Effector memory CD4-positive, alpha-beta T cell (primary cell): ENCODE measurements around the gene CDYL2.

ENCODE experiments used
- DNase-seq, 3 donors: peaks; one replicate each; pipeline ENCODE4 v3.0.0-alpha.2; 2020
- H3K27ac ChIP-seq: 2 replicates; pipeline ENCODE4 v1.7.0; 2013; ENCODE audit warnings: mild to moderate bottlenecking, low read length, moderate library complexity; ENCODE audit not compliant: insufficient read depth, poor library complexity, severe bottlenecking
- H3K27me3 ChIP-seq: replicated peaks from 2 replicates; pipeline ENCODE4 v1.7.0; 2013; ENCODE audit warnings: mild to moderate bottlenecking, low read length; ENCODE audit not compliant: insufficient read depth, control insufficient read depth, poor library complexity, severe bottlenecking
- H3K36me3 ChIP-seq: 2 replicates; pipeline ENCODE4 v1.7.0; 2013; ENCODE audit warnings: mild to moderate bottlenecking, low read length, moderate library complexity; ENCODE audit not compliant: control insufficient read depth, insufficient read depth
- H3K4me1 ChIP-seq: 2 replicates; pipeline ENCODE4 v1.7.0; 2013; ENCODE audit warnings: low read length, mild to moderate bottlenecking; ENCODE audit not compliant: control insufficient read depth, insufficient read depth, poor library complexity, severe bottlenecking
- H3K4me3 ChIP-seq: 2 replicates; pipeline ENCODE4 v1.7.0; 2013; ENCODE audit warnings: low read length, low read depth, mild to moderate bottlenecking; ENCODE audit not compliant: insufficient read depth, poor library complexity, severe bottlenecking
- H3K9me3 ChIP-seq: 2 replicates; pipeline ENCODE4 v1.7.0; 2013; ENCODE audit warnings: mild to moderate bottlenecking, low read length, moderate library complexity; ENCODE audit not compliant: control insufficient read depth

Gene CDYL2

GRCh38 chr16:80837533-80838147, 33.2 kb upstream of the CDYL2 start:
- Histone ChIP-seq H3K36me3 (no peaks in the 10 kb centered on the region), H3K27ac (no peak overlapping the region), H3K4me1 (no peaks in the 10 kb centered on the region), H3K27me3 (peaks cover 2% of the 10 kb centered on the region), H3K4me3 (no peak overlapping the region), H3K9me3 (no peaks in the 10 kb centered on the region)
- DNase-seq = no peak

- Histone ChIP-seq H3K9me3 (no peaks in the 10 kb centered on the region), H3K27ac (no peak overlapping the region), H3K4me3 (no peak overlapping the region), H3K36me3 (no peaks in the 10 kb centered on the region), H3K4me1 (no peaks in the 10 kb centered on the region), H3K27me3 (peaks cover 2% of the 10 kb centered on the region)
- DNase-seq = no peak
Measured at GRCh38 chr16:80836846-80837245, 32.4 kb upstream of the CDYL2 start.

GRCh38 chr16:80836202-80836601, 31.8 kb upstream of the CDYL2 start:
- H3K4me3 ChIP-seq = no peak overlapping the region
- DNase-seq = no peak
- H3K27ac ChIP-seq = no peak overlapping the region
- no peaks in the 10 kb centered on the region for H3K9me3 ChIP-seq
- no peaks in the 10 kb centered on the region for H3K36me3 ChIP-seq
- H3K4me1 ChIP-seq = no peaks in the 10 kb centered on the region
- H3K27me3 ChIP-seq = peaks cover 2% of the 10 kb centered on the region

GRCh38 chr16:80831039-80831438, 26.6 kb upstream of the CDYL2 start:
- H3K36me3 ChIP-seq = no peaks in the 10 kb centered on the region
- H3K4me3 ChIP-seq = no peak overlapping the region
- DNase-seq = no peak
- H3K4me1 ChIP-seq = no peaks in the 10 kb centered on the region
- peaks cover 2% of the 10 kb centered on the region for H3K27me3 ChIP-seq
- no peaks in the 10 kb centered on the region for H3K9me3 ChIP-seq
- H3K27ac ChIP-seq = no peak overlapping the region

GRCh38 chr16:80828495-80828894, 24.1 kb upstream of the CDYL2 start:
- H3K27ac ChIP-seq = no peak overlapping the region
- DNase-seq = no peak
- H3K27me3 ChIP-seq = no peaks in the 10 kb centered on the region
- H3K4me1 ChIP-seq = no peaks in the 10 kb centered on the region
- no peaks in the 10 kb centered on the region for H3K36me3 ChIP-seq
- H3K9me3 ChIP-seq = no peaks in the 10 kb centered on the region
- no peak overlapping the region for H3K4me3 ChIP-seq

- no peak for DNase-seq
- Histone ChIP-seq H3K27ac (no peak overlapping the region), H3K27me3 (no peaks in the 10 kb centered on the region), H3K4me3 (no peak overlapping the region), H3K4me1 (no peaks in the 10 kb centered on the region), H3K9me3 (no peaks in the 10 kb centered on the region), H3K36me3 (no peaks in the 10 kb centered on the region)
Measured at GRCh38 chr16:80827007-80827406, 22.6 kb upstream of the CDYL2 start.

DNA sequence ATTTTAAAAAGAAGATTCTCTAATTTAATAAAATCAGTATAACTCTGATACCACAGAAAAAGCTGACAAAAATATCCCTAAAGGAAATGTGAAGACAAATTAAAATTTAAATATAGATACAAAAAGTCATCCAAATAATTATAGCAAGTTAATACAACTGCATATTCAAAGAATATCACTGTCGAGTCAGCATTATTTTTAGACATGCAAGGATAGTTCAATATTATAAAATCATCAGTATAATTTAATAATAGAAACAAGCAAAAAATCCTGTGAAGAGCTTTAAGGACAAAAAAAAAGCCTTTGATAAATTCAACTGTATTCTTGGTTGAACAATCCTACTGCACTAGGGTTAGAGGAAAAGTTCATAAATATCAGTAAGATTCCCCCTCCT, 21.0 kb upstream of the CDYL2 start:
- no peaks in the 10 kb centered on the region for H3K4me1 ChIP-seq
- H3K36me3 ChIP-seq = no peaks in the 10 kb centered on the region
- no peak for DNase-seq
- no peaks in the 10 kb centered on the region for H3K9me3 ChIP-seq
- no peak overlapping the region for H3K27ac ChIP-seq
- H3K4me3 ChIP-seq = no peak overlapping the region
- no peaks in the 10 kb centered on the region for H3K27me3 ChIP-seq

- peak in 1 of 3 donors; percentile 9 for DNase-seq
- Histone ChIP-seq H3K4me3 (no peak overlapping the region), H3K4me1 (no peaks in the 10 kb centered on the region), H3K9me3 (no peaks in the 10 kb centered on the region), H3K36me3 (no peaks in the 10 kb centered on the region), H3K27ac (no peak overlapping the region), H3K27me3 (no peaks in the 10 kb centered on the region)
Measured at GRCh38 chr16:80824623-80825364, 20.4 kb upstream of the CDYL2 start.

DNA sequence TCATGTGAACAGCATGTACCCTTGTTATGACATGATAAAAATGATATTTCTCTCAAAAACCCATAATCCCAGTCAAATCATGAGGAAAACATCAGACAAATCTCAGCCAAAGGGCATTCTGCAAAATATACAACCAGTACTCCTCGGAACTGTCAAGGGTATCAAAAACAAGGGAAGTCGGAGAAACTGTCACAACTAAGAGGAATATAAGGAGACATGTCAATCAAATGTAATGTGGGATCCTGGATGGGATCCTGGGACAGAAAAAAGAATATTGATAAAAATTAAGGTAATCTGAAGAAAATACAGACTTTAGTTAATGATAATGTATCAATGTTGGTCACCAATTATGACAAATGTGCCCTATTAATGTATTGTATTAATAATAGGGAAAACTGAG, 15.6 kb upstream of the CDYL2 start:
- no peak for DNase-seq
- H3K4me1 ChIP-seq = no peaks in the 10 kb centered on the region
- H3K9me3 ChIP-seq = no peaks in the 10 kb centered on the region
- H3K4me3 ChIP-seq = no peak overlapping the region
- H3K27ac ChIP-seq = no peak overlapping the region
- H3K36me3 ChIP-seq = no peaks in the 10 kb centered on the region
- H3K27me3 ChIP-seq = no peaks in the 10 kb centered on the region

DNA sequence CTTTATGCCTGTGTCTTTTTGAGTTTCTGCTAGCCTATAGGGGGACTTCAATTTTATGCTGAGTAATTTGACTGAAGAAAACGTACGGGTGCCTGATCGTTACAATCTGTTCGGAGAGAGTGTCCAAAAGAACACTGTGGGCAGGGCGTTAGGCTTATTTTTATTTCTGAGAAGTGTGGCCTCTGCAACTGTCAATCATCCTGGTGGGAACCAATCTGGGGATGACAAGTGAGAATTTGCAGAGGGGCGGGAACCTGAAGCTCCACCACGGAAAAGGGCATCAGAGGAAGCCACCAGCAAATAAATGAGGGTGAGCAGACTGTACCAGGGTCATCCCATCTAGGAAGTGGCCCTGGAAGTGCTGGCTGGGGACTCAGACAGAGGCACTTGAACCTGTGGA, 12.0 kb upstream of the CDYL2 start:
- no peak for DNase-seq

More for the DNA sequence above, 12.0 kb upstream of the CDYL2 start:
- Histone ChIP-seq H3K27me3 (no peaks in the 10 kb centered on the region), H3K4me3 (no peak overlapping the region), H3K4me1 (no peaks in the 10 kb centered on the region), H3K9me3 (no peaks in the 10 kb centered on the region), H3K27ac (no peak overlapping the region), H3K36me3 (no peaks in the 10 kb centered on the region)
